B cell (primary cell): ENCODE data around the gene LNPK.
"Not testable (repeated sequence)": the region's sequence is repeated elsewhere in the genome, so short reads cannot be mapped to it uniquely, and the experiment has no call there.

Experiments used
- CTCF ChIP-seq: fragments of 200-600 bp; IDR thresholded peaks from one replicate; pipeline ENCODE4 v1.8.0; 2022; ENCODE audit warnings: antibody characterized with exemption, mild to moderate bottlenecking
- EZH2 ChIP-seq: IDR thresholded peaks from 2 replicates; pipeline ENCODE4 v1.6.1; 2012; ENCODE audit warnings: borderline replicate concordance, low read depth, mild to moderate bottlenecking, moderate library complexity, low read length; ENCODE audit not compliant: insufficient read depth, poor library complexity, severe bottlenecking

- TF ChIP-seq CTCF, EZH2: not testable (repeated sequence)
These were observed 14.9 kb downstream of the LNPK start for GRCh38 chr2:175987126-175987525.
